HG03469 (cell line): ENCODE measurements around the gene SERPINA3.
"Not testable (repeated sequence)": the region's sequence is repeated elsewhere in the genome, so short reads cannot be mapped to it uniquely, and the experiment has no call there.

Experiments
- ATAC-seq: cut with Tn5 transposase; IDR thresholded peaks from one replicate; pipeline ENCODE4 v1.9.1; 2021; ENCODE audit warnings: mild to moderate bottlenecking, moderate library complexity, moderate number of reproducible peaks; ENCODE audit not compliant: unreplicated experiment

Gene SERPINA3

GRCh38 chr14:94631050-94631449 lies 18.9 kb downstream of the SERPINA3 start:
- ATAC-seq = no peak

- no peak for ATAC-seq
These were observed 19.5 kb downstream of the SERPINA3 start for GRCh38 chr14:94631536-94632304.

GRCh38 chr14:94632305-94632590 lies 20.1 kb downstream of the SERPINA3 start:
- no peak for ATAC-seq

- no peak for ATAC-seq
These were observed 20.9 kb downstream of the SERPINA3 start for GRCh38 chr14:94633121-94633520.

- ATAC-seq = no peak
These were observed 23.0 kb downstream of the SERPINA3 start for GRCh38 chr14:94635154-94635553.

GRCh38 chr14:94636744-94637412 lies 24.7 kb downstream of the SERPINA3 start:
- no peak for ATAC-seq

GRCh38 chr14:94637814-94638213 lies 25.6 kb downstream of the SERPINA3 start:
- not testable (repeated sequence) for ATAC-seq

GRCh38 chr14:94638339-94638738 lies 26.1 kb downstream of the SERPINA3 start:
- no peak for ATAC-seq

- no peak for ATAC-seq
These were observed 27.0 kb downstream of the SERPINA3 start for GRCh38 chr14:94638961-94639817.

- ATAC-seq = no peak
These were observed 28.8 kb downstream of the SERPINA3 start for GRCh38 chr14:94640721-94641631.

- ATAC-seq = no peak
These were observed 29.4 kb downstream of the SERPINA3 start for GRCh38 chr14:94641632-94641955.

- no peak for ATAC-seq
These were observed 31.3 kb downstream of the SERPINA3 start for GRCh38 chr14:94643316-94644101.

GRCh38 chr14:94644102-94644535 lies 31.9 kb downstream of the SERPINA3 start:
- no peak for ATAC-seq

- no peak for ATAC-seq
These were observed 33.9 kb downstream of the SERPINA3 start for GRCh38 chr14:94646066-94646465.

- ATAC-seq = no peak
These were observed 34.3 kb downstream of the SERPINA3 start for GRCh38 chr14:94646481-94646880.

- no peak for ATAC-seq
These were observed 36.6 kb downstream of the SERPINA3 start for GRCh38 chr14:94648801-94649200.

GRCh38 chr14:94649543-94650443 lies 37.6 kb downstream of the SERPINA3 start:
- ATAC-seq = no peak

- ATAC-seq = no peak
These were observed 38.2 kb downstream of the SERPINA3 start for GRCh38 chr14:94650444-94650775.
